ENCODE results near the gene GID4.

DNA sequence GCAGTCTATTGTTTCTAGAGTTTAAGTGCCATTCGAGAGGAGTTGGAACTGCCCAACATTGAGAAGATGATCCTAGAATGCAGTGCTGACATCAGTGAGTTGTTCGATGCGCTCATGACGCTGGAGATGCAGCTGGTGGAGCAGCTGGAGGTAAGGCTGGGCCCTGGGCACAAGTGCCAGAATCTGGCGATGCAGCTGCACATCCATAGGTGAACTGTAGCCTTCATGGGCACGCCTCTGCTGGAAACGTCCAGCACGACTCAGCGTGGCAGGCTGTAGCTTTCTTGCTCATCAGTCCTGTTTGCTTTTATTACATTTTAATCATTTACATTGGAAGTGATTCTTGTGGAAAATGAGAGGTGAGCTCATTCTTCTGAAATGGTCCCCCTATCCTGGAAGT is 34.9 kb upstream of the GID4 start:
- TF ChIP-seq, protein P1, sequence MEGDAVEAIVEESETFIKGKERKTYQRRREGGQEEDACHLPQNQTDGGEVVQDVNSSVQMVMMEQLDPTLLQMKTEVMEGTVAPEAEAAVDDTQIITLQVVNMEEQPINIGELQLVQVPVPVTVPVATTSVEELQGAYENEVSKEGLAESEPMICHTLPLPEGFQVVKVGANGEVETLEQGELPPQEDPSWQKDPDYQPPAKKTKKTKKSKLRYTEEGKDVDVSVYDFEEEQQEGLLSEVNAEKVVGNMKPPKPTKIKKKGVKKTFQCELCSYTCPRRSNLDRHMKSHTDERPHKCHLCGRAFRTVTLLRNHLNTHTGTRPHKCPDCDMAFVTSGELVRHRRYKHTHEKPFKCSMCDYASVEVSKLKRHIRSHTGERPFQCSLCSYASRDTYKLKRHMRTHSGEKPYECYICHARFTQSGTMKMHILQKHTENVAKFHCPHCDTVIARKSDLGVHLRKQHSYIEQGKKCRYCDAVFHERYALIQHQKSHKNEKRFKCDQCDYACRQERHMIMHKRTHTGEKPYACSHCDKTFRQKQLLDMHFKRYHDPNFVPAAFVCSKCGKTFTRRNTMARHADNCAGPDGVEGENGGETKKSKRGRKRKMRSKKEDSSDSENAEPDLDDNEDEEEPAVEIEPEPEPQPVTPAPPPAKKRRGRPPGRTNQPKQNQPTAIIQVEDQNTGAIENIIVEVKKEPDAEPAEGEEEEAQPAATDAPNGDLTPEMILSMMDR (IDR thresholded peaks at IDR 0.05; ENCODE audit: borderline replicate concordance, extremely low read depth, low read length, poor library complexity, severe bottlenecking), result no peak
- no peak for TF ChIP-seq EZH2 (IDR thresholded peaks at IDR 0.05; ENCODE audit: borderline replicate concordance, low read depth, low read length, severe bottlenecking)

All from DND-41 (cell line).